Measurements from ENCODE around the gene RYR1.
A peak's percentile ranks its signal among the peaks of the same experiment; 100 is the strongest.
"Not testable (repeated sequence)": the region's sequence is repeated elsewhere in the genome, so short reads cannot be mapped to it uniquely, and the experiment has no call there.

The RYR1 gene

GRCh38 chr19:38599722-38600121 is 166.2 kb downstream of the RYR1 start:
- TF ChIP-seq, protein P1, sequence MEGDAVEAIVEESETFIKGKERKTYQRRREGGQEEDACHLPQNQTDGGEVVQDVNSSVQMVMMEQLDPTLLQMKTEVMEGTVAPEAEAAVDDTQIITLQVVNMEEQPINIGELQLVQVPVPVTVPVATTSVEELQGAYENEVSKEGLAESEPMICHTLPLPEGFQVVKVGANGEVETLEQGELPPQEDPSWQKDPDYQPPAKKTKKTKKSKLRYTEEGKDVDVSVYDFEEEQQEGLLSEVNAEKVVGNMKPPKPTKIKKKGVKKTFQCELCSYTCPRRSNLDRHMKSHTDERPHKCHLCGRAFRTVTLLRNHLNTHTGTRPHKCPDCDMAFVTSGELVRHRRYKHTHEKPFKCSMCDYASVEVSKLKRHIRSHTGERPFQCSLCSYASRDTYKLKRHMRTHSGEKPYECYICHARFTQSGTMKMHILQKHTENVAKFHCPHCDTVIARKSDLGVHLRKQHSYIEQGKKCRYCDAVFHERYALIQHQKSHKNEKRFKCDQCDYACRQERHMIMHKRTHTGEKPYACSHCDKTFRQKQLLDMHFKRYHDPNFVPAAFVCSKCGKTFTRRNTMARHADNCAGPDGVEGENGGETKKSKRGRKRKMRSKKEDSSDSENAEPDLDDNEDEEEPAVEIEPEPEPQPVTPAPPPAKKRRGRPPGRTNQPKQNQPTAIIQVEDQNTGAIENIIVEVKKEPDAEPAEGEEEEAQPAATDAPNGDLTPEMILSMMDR (conservative IDR thresholded peaks at IDR 0.05): no peak

GRCh38 chr19:38602856-38603255 is 169.4 kb downstream of the RYR1 start:
- not testable (repeated sequence) for H3K27ac ChIP-seq

More at GRCh38 chr19:38599722-38600121, 166.2 kb downstream of the RYR1 start:
- no peak overlapping the region for H3K27ac ChIP-seq

GRCh38 chr19:38606131-38606530 is 172.6 kb downstream of the RYR1 start:
- H3K27ac ChIP-seq: no peak overlapping the region
- TF ChIP-seq, protein P1 (conservative IDR thresholded peaks at IDR 0.05): no peak

- TF ChIP-seq, protein P1 (conservative IDR thresholded peaks at IDR 0.05): no peak
- no peak overlapping the region for H3K27ac ChIP-seq
Measured at GRCh38 chr19:38614289-38614688, 180.8 kb downstream of the RYR1 start.

GRCh38 chr19:38615007-38615581 is 181.6 kb downstream of the RYR1 start:
- TF ChIP-seq, protein P1 (conservative IDR thresholded peaks at IDR 0.05): no peak
- H3K27ac ChIP-seq: no peak overlapping the region

DNA sequence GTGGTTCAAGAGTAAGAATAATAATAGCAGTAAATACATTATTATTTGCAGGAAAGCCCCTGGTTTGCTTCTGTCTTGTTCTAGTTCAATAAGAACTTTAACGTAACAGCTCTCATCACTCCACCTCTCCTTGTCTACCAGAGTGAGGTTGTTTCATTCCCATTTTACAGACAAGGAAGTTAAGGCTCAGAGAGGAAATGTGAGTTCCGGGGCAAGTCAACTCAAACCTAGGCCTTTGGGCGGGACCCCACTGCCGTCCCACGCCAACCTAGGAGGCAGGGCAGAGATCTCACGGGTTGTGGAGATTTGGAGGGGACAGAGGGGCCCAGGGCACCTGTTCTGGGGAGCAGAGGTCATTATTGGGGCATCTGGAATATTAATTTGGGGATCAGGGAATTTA is 182.8 kb downstream of the RYR1 start:
- TF ChIP-seq, protein P1 (conservative IDR thresholded peaks at IDR 0.05): no peak
- H3K27ac ChIP-seq: no peak overlapping the region

DNA sequence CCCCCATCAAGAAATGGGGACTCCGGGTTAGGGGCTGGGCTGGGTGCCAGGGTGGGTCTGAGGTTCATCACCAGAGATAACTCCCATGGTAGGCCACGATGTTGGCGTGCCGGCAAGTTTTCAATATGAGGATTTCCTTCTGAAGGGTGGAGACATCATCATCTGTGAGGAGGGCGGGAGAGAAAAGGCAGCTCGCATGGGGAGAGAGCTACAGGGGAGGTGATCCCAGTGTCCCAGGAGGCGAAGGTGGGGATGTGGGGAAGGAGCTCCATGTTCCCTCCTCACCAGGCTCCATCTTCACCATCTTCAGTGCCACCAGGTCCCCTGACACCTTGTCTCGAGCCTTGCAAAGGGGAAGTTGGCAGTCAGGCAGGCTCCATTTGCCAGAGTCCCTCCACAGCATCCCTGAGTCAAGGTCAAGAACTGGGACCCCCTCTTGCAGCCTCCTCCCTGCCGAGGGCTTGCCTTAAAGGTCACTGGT is 183.8 kb downstream of the RYR1 start:
- H3K27ac ChIP-seq: peak overlapping the region; percentile 94
- TF ChIP-seq, protein P1 (conservative IDR thresholded peaks at IDR 0.05): no peak

DNA sequence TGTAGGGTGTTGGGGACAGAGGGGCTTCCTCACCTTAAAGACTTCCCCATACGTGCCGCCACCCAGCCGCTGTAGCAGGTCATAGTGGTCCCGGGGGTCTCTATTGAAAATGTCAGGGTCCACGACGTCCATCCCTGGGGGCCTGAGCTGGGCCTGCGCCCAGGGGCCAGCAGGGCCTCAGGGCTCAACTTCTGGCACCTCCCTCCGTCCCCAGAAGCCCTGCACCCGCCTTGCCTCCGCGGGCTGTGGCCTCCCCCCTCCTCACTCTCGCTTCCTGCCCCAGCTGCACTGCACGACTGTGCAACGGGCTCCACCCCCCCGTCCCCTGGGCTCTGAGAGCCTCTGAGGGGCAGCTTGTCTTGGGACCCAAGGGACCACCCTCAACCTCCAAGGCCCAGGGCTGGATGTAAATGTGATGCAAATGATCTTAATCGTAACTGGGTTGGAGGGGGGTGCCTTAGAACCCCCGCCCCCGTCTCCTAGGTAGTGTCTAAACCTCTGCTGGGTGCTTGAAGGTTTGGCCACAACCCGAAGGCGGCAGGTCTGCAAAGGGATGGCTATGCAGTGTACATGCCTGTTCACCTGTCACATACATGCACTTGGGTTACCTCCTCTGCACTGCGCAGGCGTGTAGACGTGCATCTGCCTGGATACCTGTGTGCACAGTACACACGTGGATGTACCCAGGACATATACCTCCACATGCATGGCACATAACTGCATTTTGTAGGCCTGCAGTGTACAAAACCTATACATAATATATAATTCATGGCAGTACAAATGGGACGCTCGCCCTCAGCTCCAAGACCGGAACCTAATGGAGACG is 184.5 kb downstream of the RYR1 start, which contains the start of gene MAP4K1:
TSS of gene MAP4K1 (minus strand) at position 190 of the 826 bp plus-strand sequence. CDS start at position 132, 58 bp downstream.
- H3K27ac ChIP-seq: peak within 1 kb of the TSS; percentile 94
- TF ChIP-seq, protein P1 (conservative IDR thresholded peaks at IDR 0.05): no peak

All from VCaP (cell line).